Peyer's patch (tissue), 4 donors: ENCODE measurements around the gene RNASE7. TPM values are rescaled to one million over a fixed set of nuclear protein-coding genes. Genes with fewer than 3 reads are reported as not detected.

Experiments
- DNase-seq, 3 donors: peaks; one replicate each; pipeline ENCODE4 v3.0.0-alpha.2; 2017 to 2019
- H3K27ac ChIP-seq, 4 donors: fragments of 200-600 bp; sonication (generic); one replicate each; pipeline ENCODE4 v1.5.1; 2016 to 2019
- H3K27me3 ChIP-seq, 2 donors: fragments of 200-600 bp; sonication (generic); one replicate each; pipeline ENCODE4 v1.5.1; 2019
- H3K36me3 ChIP-seq, 3 donors: fragments of 200-600 bp; sonication (generic); one replicate each; pipeline ENCODE4 v1.5.1; 2016 to 2019
- H3K4me1 ChIP-seq, 4 donors: fragments of 200-600 bp; sonication (generic); one replicate each; pipeline ENCODE4 v1.5.1; 2016 to 2019
- H3K4me3 ChIP-seq, 4 donors: fragments of 200-600 bp; sonication (generic); 1 replicate in 3 of 4; 2 replicates in 1 of 4; pipeline ENCODE4 v1.5.1; 2016 to 2019; ENCODE audit warnings: mild to moderate bottlenecking in 1 of 4
- H3K9me3 ChIP-seq, 4 donors: fragments of 200-600 bp; sonication (generic); one replicate each; pipeline ENCODE4 v1.5.1; 2016 to 2019; ENCODE audit warnings: mild to moderate bottlenecking in 1 of 4
- CTCF ChIP-seq, 6 experiments: fragments of 450-650 bp in 4 of 6; fragments of 200-600 bp in 2 of 6; sonication (generic) in 1 of 6; IDR thresholded peaks; one replicate each; pipeline ENCODE4 v1.5.1; 2017 to 2019; ENCODE audit warnings: antibody characterized with exemption in 6 of 6, mild to moderate bottlenecking in 3 of 6, moderate library complexity in 1 of 6
- POLR2A ChIP-seq, 2 donors: fragments of 450-650 bp; IDR thresholded peaks; one replicate each; pipeline ENCODE4 v1.5.1; 2017; ENCODE audit warnings: antibody characterized with exemption in 2 of 2, mild to moderate bottlenecking in 2 of 2, moderate library complexity in 2 of 2
- total RNA-seq, 4 donors: library from RNA; depleted of rRNA; stranded (reverse); fragments of >200 nt; gene quantifications; one replicate each; pipeline ENCODE4 v1.1.0, GENCODE V29; 2016

The RNASE7 gene
- total RNA-seq, 4 donors from 2014 or later: not detected

- Histone ChIP-seq H3K27me3 (no peaks in the 10 kb centered on the region), H3K4me1 (peaks cover 0 to 36% (median 26%) of the 10 kb centered on the region in 4 donors), H3K36me3 (peaks cover 0 to 4% (median 0%) of the 10 kb centered on the region in 3 donors), H3K9me3 (no peaks in the 10 kb centered on the region), H3K4me3 (peak overlapping the region; percentile 66 to 90 (median 82)), H3K27ac (peak overlapping the region; percentile 79 to 90 (median 84))
- DNase-seq: peak in 2 of 3 donors; percentile 68 to 78
- peak; percentile 31 to 65 (median 54) for TF ChIP-seq CTCF (IDR thresholded peaks at IDR 0.05)
- TF ChIP-seq POLR2A (IDR thresholded peaks at IDR 0.05): no peak
These were observed 26.6 kb downstream of the RNASE7 start for GRCh38 chr14:21068521-21069387.

GRCh38 chr14:21069388-21070082 is 27.4 kb downstream of the RNASE7 start:
- peak overlapping the region; percentile 79 to 90 (median 84) for H3K27ac ChIP-seq
- no peak for TF ChIP-seq CTCF (IDR thresholded peaks at IDR 0.05)
- no peak for TF ChIP-seq POLR2A (IDR thresholded peaks at IDR 0.05)
- H3K27me3 ChIP-seq: no peaks in the 10 kb centered on the region
- peaks cover 0 to 36% (median 26%) of the 10 kb centered on the region in 4 donors for H3K4me1 ChIP-seq
- peak overlapping the region; percentile 66 to 90 (median 82) for H3K4me3 ChIP-seq
- H3K9me3 ChIP-seq: no peaks in the 10 kb centered on the region
- no peak for DNase-seq
- H3K36me3 ChIP-seq: peaks cover 0 to 12% (median 0%) of the 10 kb centered on the region in 3 donors

GRCh38 chr14:21070083-21070609 is 28.0 kb downstream of the RNASE7 start, which contains the start of gene ARHGEF40:
Gene ARHGEF40 (plus strand): TSS chr14:21070304. CDS start chr14:21070397, 93 bp downstream.
- Histone ChIP-seq H3K9me3 (no peaks in the 10 kb centered on the region), H3K27ac (peak within 1 kb of the TSS; percentile 79 to 90 (median 84)), H3K4me3 (peak within 1 kb of the TSS; percentile 66 to 90 (median 82)), H3K27me3 (no peaks in the 10 kb centered on the region), H3K4me1 (peaks cover 0 to 36% (median 26%) of the 10 kb centered on the region in 4 donors), H3K36me3 (peaks cover 0 to 13% (median 0%) of the 10 kb centered on the region in 3 donors)
- peak; percentile 34 to 77 (median 69) for DNase-seq
- TF ChIP-seq CTCF (IDR thresholded peaks at IDR 0.05): no peak
- TF ChIP-seq POLR2A (IDR thresholded peaks at IDR 0.05): no peak

GRCh38 chr14:21070610-21071224 is 28.6 kb downstream of the RNASE7 start:
- DNase-seq: peak; percentile 39 to 68 (median 58)
- TF ChIP-seq CTCF (IDR thresholded peaks at IDR 0.05) (no peak), POLR2A (IDR thresholded peaks at IDR 0.05) (no peak)

More at GRCh38 chr14:21070610-21071224, 28.6 kb downstream of the RNASE7 start:
- Histone ChIP-seq H3K4me1 (peaks cover 0 to 36% (median 26%) of the 10 kb centered on the region in 4 donors), H3K36me3 (peaks cover 0 to 16% (median 0%) of the 10 kb centered on the region in 3 donors), H3K27me3 (no peaks in the 10 kb centered on the region), H3K27ac (peak overlapping the region; percentile 79 to 90 (median 84)), H3K4me3 (peak overlapping the region; percentile 66 to 90 (median 82)), H3K9me3 (no peaks in the 10 kb centered on the region)
